Glomerular endothelial cell (primary cell): ENCODE data around the gene ARHGEF19. TPM values are rescaled to one million over a fixed set of nuclear protein-coding genes. Genes with fewer than 3 reads are reported as not detected.
"Not testable (repeated sequence)": the region's sequence is repeated elsewhere in the genome, so short reads cannot be mapped to it uniquely, and the experiment has no call there.

ENCODE experiments used
- DNase-seq: peaks from one replicate; pipeline ENCODE4 v3.0.0-alpha.2; 2011; ENCODE audit warnings: low read depth, low spot score; ENCODE audit errors: extremely low read depth
- total RNA-seq: library from RNA; depleted of rRNA; stranded (reverse); fragments of >200 nt; gene quantifications from 2 replicates; pipeline ENCODE4 v1.2.3, GENCODE V29; 2015

The ARHGEF19 gene
- total RNA-seq, 1 donor from 2014 or later = 3.7 TPM

DNA sequence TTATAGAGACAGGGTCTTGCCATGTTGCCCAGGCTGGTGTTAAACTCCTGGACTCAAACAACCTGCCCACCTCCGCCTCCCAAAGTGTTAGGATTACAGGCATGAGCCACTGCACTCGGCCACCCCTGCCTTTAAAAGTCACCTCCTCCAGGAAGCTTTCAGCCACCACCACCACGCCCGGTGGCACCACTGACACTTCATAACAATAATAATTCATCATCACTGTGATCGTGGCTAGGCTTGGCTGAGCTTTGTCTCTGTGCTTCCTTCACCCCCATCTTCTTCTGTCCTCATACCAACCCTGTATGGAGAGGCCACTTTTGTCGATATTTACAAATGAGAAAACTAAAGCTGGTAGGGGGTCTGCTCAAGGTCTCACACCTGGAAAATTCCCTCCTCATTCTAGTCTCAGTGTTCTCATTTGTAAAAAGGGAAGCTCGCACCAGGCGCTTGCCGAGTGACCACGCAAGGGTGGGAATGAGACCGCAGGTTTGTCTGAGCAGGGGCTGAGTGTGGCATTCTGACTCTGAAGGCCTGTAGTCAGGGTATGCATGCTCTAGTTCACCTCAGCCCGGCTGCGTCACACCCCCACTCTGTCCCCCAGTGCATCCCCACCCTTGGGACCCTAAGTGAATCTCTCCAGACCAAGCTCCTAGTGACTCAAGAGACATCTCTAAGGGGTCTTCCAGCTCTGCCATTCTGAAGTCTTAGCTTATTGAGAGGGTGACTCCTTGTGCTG is 43.7 kb downstream of the ARHGEF19 start:
- DNase-seq = no peak

DNA sequence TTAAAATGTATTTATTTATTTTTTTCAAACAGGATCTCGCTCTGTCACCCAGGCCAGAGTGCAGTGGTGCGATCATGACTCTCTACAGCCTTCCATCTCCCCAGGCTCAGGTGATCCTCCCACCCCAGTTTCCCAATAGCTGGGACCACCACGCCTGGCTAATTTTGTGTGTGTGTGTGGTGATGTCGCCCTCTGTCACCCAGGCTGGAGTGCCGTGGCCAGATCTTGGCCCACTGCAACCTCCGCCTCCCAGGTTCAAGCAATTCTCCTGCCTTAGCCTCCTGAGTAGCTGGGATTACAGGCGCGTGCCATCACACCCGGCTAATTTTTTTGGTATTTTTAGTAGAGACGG is 44.3 kb downstream of the ARHGEF19 start:
- not testable (repeated sequence) for DNase-seq

DNA sequence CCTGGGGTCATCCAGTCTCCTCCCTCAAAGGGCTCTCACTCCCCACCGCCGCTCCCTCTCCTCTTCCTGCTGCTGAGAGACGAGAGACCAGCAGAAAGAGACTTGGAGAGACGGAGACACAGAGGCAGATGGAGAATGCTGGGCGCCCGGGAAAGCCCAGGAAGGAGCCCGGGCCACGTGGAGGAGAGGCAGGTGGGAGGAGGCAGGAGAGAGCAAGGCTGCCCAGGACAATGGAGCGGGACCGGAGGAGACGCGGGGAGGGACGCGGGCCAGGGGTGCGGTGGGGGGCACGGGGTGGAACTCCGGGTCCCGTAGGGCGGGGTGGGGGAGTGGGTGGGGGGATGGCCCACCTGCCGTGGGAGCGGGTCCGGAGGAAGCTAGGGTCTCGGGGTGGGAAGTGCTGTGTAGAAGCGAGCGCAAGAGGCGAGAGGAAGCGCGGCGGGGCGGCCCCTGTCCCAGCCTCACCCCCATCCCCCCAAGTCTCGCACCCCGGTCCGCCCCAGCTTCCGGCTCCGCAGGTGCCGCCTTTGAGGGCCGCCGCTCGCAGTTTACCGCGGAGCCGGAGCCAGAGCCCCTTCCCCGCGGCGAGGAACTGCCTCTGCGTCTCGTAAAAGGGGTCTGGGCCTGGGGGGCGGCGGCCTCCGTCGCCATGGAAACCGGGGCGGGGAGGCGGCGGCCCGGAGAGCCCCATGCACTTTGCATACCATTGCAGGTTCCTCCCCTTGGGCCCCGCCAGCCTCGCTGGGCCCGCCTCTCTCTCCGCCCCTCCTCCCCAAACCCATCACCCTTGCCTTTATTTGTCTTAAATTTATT is 44.9 kb downstream of the ARHGEF19 start:
- DNase-seq = no peak

DNA sequence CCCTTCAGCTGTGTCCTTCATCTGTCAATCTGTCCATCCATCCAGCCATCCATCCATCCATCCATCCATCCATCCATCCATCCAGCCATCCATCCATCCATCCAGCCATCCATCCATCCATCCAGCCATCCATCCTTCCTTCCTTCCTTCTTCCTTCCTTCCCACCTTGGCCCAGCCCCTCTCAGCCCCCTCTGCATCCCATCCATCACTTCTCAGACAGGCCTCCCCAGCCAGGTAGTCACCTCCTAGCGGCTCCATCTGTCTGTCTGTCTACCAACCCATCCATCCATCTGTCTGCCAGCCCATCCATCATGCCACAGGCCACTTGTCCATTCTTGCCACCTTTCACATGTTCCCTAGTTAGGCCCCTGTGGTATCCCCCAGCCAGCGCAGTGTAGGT is 46.3 kb downstream of the ARHGEF19 start:
- DNase-seq = no peak

DNA sequence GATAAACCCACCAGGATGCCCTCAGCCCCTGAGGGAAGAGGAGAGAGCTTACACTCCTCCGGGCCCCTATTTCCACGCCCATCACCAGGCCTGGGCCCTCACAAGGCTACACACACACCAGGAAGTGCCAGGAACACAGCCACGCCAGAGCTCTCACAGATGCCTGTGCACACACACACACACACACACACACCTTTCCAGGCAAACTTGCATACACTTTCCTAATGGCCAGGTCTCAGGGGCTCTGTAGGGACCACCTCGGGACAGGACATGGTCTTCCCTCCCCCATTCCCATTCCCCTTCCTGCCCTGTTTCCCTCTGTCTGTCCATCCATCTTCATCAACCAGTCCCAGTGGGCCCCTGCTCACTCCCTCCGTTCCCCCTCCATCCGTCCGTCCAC is 46.9 kb downstream of the ARHGEF19 start:
- no peak for DNase-seq

DNA sequence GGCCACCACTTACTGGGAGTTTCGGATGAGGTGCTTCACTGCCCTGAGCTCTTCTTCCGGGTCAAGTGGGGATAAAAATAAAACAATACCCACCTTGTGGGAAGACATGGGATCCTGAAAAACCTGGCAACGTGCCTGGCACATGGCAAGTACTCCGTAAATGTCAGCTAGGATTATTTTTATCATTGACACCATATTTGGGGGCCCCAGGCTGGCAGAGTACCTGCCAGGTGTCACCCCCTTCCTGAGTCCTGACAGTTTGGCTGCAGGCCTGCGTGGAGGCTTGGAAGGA is 47.4 kb downstream of the ARHGEF19 start:
- no peak for DNase-seq

DNA sequence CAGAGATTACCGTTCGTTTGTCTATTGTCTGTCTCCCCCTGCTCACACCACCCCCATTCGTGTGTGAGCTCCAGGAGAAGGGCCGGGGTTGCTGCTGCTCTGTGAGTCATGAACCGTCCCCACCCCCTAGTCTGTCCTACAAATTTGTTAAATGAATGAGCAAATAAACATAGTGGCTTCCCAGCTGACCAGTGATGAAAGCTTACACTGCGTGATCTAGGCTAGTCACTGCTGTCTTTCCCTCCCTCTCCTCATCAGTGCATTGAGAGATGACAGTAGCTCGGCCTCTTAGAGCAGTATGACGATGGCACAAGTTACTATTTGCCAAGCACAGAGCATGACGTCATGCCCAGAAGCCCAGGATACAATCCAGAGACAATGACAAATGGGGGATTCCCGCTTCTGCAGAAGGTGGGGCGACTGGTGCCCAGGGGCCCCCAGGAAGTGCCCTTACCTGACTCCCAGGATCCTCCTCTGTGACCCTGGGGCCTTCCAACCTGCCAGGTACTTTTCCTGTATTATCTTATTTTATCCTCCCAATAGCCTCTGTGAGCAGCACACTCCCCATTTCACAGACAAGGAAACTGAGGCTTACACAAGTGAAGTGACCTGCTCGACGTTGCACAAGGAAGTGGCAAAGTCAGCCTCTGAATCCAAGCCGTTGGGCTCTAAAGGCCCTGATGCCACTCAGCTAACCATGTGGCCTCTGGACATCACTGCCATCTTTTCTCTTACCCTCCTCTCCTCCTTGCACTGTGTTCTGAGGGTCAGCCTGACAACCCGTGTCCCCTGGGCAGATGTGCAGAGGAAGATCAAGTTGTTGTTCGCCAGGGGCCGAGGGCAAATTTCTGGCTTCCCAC is 48.0 kb downstream of the ARHGEF19 start:
- DNase-seq = no peak

DNA sequence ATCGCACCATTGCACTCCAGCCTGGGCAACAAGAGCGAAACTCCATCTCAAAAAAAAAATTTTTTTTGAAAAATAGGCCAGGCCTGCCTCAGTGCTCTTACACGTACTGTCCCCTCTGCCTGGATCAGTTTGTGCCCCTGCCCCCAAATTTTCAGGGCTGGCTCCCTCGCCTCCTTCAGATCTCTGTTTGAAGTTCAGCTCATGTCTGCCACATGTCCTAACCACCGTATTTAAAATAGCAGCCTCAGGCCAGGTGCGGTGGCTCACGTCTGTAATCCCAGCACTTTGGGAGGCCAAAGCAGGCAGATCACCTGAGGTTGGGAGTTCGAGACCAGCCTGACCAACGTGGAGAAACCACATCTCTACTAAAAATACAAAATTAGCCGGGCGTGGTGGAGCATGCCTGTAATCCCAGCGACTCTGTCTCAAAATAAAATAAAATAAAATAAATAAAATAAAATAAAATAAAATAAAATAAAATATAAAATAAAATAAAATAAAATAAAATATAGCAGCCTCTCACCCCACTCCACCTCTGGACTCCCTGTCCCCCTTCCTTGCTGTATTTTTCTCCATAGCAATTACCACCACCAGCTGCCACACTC is 48.7 kb downstream of the ARHGEF19 start:
- DNase-seq = not testable (repeated sequence)

DNA sequence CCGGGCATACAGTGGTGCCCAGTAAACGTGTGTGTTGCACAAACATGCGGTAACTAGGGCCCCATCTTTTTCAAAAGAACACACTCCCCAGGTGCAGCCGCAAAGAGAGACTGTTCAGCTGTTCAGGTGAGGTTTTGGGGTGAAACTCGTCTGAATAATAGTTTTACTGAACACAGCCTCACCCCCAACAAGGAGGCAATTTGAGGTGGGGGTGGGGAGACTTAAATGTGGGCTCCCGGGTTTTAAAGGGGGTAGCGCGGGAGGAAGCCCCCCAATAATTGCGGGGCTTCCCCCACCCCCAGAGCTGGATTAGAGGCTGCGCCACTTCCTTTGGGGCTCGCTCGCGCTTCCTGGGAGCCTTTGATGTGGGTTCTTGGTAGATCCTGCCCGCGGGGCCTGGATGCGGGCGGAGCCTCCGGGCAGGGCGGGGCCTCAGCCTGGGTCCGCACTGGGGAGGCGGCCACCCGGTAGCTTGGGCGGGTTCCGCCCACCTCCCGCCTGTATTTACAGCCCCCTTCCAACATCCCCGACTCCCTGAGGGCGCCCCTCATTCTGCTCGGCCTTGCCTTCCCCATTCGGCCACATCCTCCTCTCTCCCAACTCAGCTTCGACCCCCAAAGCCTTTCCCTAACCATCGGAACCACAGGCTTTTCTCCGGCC is 50.2 kb downstream of the ARHGEF19 start:
- no peak for DNase-seq

DNA sequence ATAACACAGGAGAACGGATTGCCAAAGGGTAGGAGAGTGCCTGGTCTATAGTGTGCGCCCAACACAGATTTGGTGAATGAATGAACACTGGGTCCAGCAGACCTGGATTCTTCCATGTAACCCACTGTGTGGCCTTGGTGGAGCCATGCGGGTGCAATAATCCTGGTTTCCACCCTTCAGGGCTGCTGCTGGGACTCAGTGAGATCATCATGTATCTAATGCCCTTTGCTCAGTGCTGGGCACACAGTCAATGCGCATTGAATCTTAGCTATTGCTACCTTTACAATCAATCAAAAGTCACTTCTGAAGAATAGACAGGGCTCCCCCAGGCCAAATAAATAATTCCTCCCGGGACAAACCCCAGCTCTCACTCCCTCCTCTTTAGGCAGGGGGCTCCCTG is 50.7 kb downstream of the ARHGEF19 start:
- DNase-seq = no peak

DNA sequence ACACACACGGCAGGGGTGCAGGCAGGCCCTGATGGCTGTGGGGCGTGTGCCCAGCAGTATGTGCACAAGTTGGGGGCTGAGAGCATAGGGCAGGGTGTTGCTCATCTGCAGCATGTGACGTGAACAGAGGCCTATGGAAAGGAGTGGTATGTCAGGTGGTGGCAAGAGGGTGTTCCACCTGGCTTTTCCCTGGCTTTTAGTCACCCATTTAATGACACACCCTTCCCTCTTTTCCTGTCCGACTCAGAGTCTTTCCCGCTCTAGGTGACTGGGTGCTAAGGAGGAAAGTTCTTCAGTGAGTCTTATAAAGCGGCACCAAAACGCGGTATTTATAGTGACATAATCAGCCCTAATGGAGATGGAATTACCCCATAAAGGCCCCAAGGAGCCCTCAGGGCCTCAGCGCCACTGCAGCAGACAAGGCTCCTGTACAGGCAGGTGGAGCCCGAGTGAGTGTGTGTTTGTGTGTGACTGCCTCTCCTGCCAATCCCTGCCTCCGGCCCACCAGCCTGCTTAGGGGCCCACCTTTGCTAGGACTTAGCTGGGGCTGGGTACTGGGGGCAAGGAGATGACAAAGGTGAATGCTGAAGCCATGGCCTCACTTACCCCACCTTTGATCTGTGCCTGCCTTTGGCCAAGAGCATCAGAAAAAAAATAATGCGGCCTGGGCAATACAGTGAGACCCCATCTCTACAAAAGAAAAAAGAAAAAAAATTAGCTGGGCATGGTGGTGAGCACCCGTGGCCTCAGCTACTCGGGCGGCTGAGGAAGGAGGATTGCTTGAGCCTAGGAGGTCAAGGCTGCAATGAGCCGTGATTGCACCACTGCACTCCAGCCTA is 53.2 kb downstream of the ARHGEF19 start:
- no peak for DNase-seq

DNA sequence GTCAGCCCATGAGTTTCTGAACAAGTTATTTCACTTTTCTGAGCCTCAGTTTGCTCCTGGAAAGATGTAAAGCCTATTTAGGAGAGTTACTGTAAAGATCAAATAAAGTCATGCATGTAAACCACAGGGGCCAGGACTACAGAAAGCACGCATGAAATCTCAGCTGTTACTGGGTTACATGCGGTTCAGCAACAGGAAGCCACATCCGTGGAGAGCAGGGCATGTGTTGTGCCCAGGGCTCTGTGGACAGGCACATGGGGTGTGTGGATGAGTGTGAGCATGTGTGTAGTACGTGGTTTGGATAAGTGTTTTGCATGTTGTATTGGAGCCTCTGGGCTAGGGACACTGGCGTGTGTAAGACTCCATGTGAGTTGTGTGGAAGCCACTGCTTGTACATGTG is 54.4 kb downstream of the ARHGEF19 start:
- DNase-seq = no peak

DNA sequence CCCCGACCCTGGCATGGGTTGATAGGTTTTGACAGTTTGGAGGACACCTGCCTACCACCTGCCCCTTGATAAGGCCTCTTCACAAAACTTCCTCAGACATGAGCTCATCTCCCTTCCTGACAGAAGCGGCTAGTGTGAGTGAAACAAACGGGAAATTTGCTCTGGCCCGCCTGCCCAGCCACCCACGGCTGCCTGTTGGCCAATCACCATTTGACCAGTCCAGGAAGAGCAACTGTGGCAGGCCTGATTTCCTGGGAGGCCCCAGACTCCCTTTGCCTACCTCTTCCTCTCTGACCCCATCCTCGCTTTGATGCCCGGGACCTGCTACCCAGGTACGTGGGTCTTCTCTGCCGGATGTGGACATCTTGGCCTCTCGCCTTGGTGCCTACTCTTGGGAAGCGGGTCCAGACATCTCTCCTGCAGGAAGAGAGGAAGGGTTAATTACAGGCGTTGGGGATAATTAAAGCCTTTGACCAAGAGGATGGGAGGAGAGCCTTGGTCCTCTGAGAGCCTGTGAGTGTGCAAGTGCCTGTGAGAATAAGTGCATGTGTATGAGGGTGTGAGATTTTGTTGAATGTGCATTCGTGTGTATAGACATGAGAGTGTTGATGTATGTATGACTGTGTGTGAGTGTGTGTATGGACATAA is 55.5 kb downstream of the ARHGEF19 start:
- no peak for DNase-seq

DNA sequence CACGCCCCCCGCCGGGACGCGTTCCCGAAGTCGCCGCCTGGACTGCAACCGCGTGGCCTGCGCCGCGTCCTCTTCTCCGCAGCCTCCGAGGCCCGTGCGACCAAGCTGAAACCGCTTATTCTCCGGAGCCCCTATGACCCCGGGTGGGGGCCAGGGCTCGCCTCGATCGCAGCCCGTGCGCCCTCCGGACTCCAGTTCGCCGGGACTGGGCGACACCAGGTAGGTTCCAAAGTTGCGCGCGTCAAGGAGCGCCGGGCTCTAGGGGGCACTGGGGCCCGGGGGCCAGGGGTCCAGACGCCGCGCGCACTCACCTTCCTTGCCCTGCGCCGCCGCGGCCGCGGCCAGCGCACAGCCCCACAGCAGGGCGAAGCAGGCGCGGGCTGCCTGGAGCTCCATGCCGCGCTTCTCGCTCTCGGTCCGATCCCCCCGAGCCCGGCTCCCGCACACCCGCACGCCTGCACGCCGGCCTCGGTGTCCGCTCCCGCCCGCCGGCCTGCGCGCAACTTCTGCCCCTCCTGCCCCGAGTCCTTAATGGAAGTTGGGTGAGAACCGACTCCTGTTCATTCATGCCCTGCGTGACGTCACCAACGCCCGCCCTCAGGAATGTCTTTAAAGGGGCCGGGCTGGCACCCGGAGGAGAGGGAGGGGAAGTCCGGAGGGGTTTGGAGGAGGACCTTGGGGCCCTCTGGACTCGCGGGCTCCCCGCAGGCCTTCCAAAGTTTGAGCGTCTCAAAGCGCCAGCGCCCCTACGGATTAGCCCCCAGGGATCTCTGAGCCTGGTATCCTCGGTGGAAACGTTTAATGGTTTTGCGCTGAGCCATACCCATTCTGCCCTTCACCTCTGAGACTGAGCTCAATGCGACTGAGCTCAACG is 56.7 kb downstream of the ARHGEF19 start, which contains the start of gene EPHA2:
EPHA2 (minus strand) TSS at position 533 of the 874 bp plus-strand sequence; CDS start at position 396, 137 bp downstream.
- no peak for DNase-seq

DNA sequence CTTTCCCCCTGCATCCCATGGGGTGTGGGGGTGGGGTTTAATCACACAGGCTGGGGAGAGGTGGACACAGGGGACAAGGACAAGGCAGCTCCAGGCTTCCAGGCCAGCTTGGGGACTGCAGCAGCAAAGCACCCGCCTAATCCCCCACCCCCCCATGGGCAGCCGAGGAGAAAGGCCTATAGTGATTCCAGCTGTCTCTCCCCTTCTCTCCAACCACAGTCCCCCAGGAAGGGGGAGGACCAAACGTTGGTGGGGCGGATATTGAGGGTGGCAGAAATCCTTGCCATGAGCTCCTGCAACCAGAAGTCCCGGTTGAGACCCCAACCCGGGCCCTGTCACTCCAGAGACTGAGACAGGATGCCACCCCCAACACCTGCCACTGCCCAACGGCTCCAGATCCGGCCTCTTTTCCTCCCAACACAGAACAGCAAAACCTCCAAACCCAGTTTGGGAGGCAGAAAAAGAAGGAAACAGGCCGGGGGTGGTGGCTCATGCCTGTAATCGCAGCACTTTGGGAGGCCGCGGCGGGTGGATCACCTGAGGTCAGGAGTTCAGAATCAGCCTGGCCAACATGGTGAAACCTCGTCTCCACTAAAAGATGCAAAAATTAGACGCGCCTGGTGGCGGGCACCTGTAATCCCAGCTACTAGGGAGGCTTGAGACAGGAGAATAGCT is 58.3 kb downstream of the ARHGEF19 start:
- DNase-seq = no peak

DNA sequence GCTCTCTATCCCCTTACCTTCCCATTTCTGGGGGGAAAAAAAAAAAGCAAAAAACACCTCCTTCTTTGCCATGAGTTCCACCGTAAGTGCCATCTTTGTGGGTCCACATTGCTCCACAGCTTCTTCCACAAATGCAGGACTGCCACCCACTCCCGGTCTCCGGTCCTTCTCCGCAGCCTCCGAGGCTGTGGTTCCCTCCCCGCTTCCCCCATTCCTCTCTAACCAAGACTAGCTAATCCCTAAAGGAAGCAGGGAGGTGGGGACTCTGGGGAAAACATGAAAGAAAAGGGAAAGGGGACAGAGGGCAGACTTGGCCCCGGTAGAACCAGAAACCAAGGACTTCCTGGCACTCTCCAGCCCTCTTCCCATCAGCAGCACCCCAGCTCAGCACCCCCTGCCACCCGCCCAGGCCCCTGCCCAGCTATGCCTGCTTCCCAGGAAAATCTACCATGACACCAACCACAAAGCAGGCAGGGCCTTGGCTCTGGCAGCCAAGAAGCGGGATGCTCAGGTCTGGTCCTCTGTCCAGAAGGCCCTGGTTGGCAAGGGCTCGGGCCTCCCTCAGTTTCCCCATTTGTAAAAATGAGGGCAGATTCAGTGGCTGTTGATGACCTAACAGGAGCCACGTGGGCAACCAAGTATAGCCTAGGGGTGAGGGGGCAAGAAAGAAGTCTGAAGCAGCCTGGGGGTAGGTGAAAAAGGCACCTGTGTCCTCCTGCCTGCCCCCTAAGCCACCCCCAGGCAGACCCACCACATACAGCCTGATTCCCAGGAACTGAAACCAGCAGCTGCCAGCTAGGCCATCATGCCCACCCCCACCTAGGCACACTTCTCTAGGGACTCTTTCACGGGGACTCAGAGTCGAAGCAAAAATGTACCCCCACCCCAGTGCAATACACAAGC is 59.1 kb downstream of the ARHGEF19 start:
- no peak for DNase-seq
